HG03354 (cell line): Measurements from ENCODE around the gene DNAH8.

Source experiments
- ATAC-seq: cut with Tn5 transposase; IDR thresholded peaks from one replicate; pipeline ENCODE4 v1.9.1; 2021; ENCODE audit warnings: mild to moderate bottlenecking; ENCODE audit not compliant: unreplicated experiment, poor library complexity, severe bottlenecking

DNAH8 gene

DNA sequence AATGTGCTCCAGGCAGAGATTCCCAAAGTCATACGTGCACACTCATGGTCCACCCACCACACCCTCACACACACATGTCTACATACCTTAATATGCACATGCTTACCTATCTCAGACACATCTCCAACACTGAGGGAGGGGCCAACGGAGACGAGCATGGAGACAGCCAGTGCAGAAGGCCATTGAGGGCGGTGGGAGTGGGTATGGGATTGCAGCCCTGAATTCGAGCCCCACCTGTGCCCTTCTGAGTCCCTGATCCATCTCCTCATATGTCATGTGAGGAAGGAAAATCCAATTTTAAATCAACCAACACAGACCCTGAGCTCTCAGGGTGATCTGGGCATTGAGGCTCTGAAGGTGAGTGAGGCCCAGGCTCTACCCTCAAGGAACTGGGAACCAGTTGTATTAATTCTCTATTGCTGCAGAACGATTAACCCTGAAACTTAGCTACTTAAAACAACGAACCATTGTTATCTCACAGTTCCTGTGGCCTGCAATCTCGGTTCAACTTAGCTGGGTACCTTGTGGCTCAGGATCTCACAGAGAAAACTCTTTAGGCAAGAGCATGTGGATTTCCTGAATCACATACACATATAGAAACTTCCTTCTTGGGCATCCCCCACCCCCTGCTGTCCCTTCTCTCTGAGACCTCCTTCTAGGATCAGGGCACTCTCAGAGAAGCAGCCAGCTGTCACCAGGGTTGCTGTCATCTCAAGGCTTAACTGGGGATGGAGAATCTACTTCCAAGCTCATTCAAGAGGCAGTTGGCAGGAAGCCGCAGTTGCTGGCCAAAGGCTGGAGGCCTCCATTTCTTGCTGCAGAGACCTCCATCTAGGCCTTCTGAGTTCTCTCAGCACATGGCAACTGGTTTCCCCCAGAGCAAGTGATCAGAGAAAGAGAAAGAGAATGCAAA, 361.8 kb downstream of the DNAH8 start:
- ATAC-seq, result no peak

- no peak for ATAC-seq
These were observed 362.9 kb downstream of the DNAH8 start for GRCh38 chr6:39077882-39078594.

DNA sequence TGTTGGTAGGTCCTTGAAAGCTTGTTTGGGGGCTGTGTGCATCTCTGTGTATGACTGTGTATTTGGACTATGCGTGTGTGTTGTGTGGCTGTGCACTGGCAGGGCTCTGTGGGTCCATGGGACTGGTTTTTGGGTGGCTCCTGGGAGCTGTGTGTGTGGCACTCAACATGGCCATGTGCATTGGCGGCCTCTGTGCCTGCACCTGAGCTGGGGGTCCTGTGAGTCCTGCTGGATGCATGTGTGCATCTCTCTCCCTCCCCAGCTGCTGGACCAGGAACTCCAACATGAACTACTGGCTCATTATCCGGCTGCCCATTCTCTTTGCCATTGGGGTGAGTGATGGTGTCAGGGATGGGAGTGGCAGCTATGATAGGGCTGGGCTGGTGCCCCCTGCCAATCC, 363.6 kb downstream of the DNAH8 start:
- ATAC-seq, result no peak

DNA sequence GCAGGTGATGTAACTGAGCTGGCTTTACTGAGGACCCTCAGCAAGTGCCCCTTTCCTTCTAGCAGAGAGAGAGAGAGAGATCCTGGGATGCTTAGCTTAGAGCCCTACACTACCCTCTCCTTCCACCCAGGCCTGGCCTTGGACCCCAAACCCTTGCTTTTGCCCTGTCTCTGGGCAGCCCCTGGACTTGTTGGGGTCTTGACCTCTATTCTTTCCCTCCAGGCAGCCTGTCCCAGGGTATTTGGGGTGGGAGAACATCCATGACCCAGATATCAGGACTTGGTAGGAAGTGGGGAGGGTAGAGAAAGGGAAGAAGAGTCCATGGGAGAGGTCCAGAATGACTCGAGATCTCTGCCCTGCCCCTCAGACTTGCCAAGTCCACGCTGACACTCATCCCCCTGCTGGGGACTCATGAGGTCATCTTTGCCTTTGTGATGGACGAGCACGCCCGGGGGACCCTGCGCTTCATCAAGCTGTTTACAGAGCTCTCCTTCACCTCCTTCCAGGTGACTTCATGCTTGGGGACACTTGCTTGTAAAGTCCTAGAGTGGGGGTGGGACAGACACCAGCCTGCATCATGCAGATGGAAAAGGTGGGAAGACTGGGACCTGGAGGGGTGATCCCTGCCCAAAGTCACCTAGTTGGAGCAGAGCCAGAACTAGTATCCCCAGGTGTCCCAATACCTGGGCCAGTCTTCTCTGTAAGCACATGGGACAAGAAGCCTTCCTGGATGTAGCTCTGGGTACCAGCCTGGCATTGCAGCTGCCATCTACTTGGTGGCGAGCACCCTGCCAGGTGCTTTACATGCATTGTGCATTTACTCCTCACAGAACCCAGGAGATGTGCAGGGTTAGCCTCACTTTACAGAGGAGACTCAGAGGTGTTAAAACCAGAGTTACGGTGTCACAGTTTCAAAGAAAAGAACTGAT, 364.4 kb downstream of the DNAH8 start:
- ATAC-seq, result no peak
